Peyer's patch (tissue), 4 donors: ENCODE measurements around the gene LRRC8E. TPM values are rescaled to one million over a fixed set of nuclear protein-coding genes. Genes with fewer than 3 reads are reported as not detected.

Experiments used
- DNase-seq, 3 donors: peaks; one replicate each; pipeline ENCODE4 v3.0.0-alpha.2; 2017 to 2019
- H3K27ac ChIP-seq, 4 donors: fragments of 200-600 bp; sonication (generic); one replicate each; pipeline ENCODE4 v1.5.1; 2016 to 2019
- H3K27me3 ChIP-seq, 2 donors: fragments of 200-600 bp; sonication (generic); one replicate each; pipeline ENCODE4 v1.5.1; 2019
- H3K36me3 ChIP-seq, 3 donors: fragments of 200-600 bp; sonication (generic); one replicate each; pipeline ENCODE4 v1.5.1; 2016 to 2019
- H3K4me1 ChIP-seq, 4 donors: fragments of 200-600 bp; sonication (generic); one replicate each; pipeline ENCODE4 v1.5.1; 2016 to 2019
- H3K4me3 ChIP-seq, 4 donors: fragments of 200-600 bp; sonication (generic); 1 replicate in 3 of 4; 2 replicates in 1 of 4; pipeline ENCODE4 v1.5.1; 2016 to 2019; ENCODE audit warnings: mild to moderate bottlenecking in 1 of 4
- H3K9me3 ChIP-seq, 4 donors: fragments of 200-600 bp; sonication (generic); one replicate each; pipeline ENCODE4 v1.5.1; 2016 to 2019; ENCODE audit warnings: mild to moderate bottlenecking in 1 of 4
- CTCF ChIP-seq, 6 experiments: fragments of 450-650 bp in 4 of 6; fragments of 200-600 bp in 2 of 6; sonication (generic) in 1 of 6; IDR thresholded peaks; one replicate each; pipeline ENCODE4 v1.5.1; 2017 to 2019; ENCODE audit warnings: antibody characterized with exemption in 6 of 6, mild to moderate bottlenecking in 3 of 6, moderate library complexity in 1 of 6
- POLR2A ChIP-seq, 2 donors: fragments of 450-650 bp; IDR thresholded peaks; one replicate each; pipeline ENCODE4 v1.5.1; 2017; ENCODE audit warnings: antibody characterized with exemption in 2 of 2, mild to moderate bottlenecking in 2 of 2, moderate library complexity in 2 of 2
- total RNA-seq, 4 donors: library from RNA; depleted of rRNA; stranded (reverse); fragments of >200 nt; gene quantifications; one replicate each; pipeline ENCODE4 v1.1.0, GENCODE V29; 2016

The LRRC8E gene
- total RNA-seq, 4 donors from 2014 or later: 0.57 to 0.88 (median 0.80) TPM; not detected in 1

GRCh38 chr19:7905268-7905667 is 17.0 kb downstream of the LRRC8E start:
- no peak for TF ChIP-seq CTCF (IDR thresholded peaks at IDR 0.05)
- TF ChIP-seq POLR2A (IDR thresholded peaks at IDR 0.05): no peak
- no peaks in the 10 kb centered on the region for H3K27me3 ChIP-seq
- peak overlapping the region in 1 of 4 donors; percentile 83 for H3K4me3 ChIP-seq
- peaks cover 3 to 30% (median 15%) of the 10 kb centered on the region in 4 donors for H3K4me1 ChIP-seq
- no peaks in the 10 kb centered on the region for H3K9me3 ChIP-seq
- H3K36me3 ChIP-seq: peaks cover 0 to 35% (median 0%) of the 10 kb centered on the region in 3 donors
- DNase-seq: peak in 1 of 3 donors; percentile 45
- H3K27ac ChIP-seq: no peak overlapping the region

- peaks cover 3 to 30% (median 15%) of the 10 kb centered on the region in 4 donors for H3K4me1 ChIP-seq
- peaks cover 0 to 41% (median 0%) of the 10 kb centered on the region in 3 donors for H3K36me3 ChIP-seq
- no peak for DNase-seq
- H3K4me3 ChIP-seq: no peak overlapping the region
- H3K27me3 ChIP-seq: no peaks in the 10 kb centered on the region
- no peaks in the 10 kb centered on the region for H3K9me3 ChIP-seq
- H3K27ac ChIP-seq: no peak overlapping the region
- TF ChIP-seq CTCF (IDR thresholded peaks at IDR 0.05) (no peak), POLR2A (IDR thresholded peaks at IDR 0.05) (no peak)
Measured at GRCh38 chr19:7905859-7906258, 17.5 kb downstream of the LRRC8E start.

- TF ChIP-seq POLR2A (IDR thresholded peaks at IDR 0.05) (no peak), CTCF (IDR thresholded peaks at IDR 0.05) (no peak)
- Histone ChIP-seq H3K9me3 (no peaks in the 10 kb centered on the region), H3K4me1 (peaks cover 3 to 30% (median 15%) of the 10 kb centered on the region in 4 donors), H3K27me3 (no peaks in the 10 kb centered on the region), H3K36me3 (peaks cover 0 to 53% (median 0%) of the 10 kb centered on the region in 3 donors), H3K27ac (no peak overlapping the region), H3K4me3 (no peak overlapping the region)
- DNase-seq: no peak
Measured at GRCh38 chr19:7907122-7907521, 18.8 kb downstream of the LRRC8E start.

GRCh38 chr19:7907544-7907943 is 19.2 kb downstream of the LRRC8E start:
- Histone ChIP-seq H3K27me3 (no peaks in the 10 kb centered on the region), H3K27ac (no peak overlapping the region), H3K4me3 (no peak overlapping the region), H3K9me3 (no peaks in the 10 kb centered on the region), H3K4me1 (peaks cover 3 to 27% (median 15%) of the 10 kb centered on the region in 4 donors), H3K36me3 (peaks cover 0 to 58% (median 0%) of the 10 kb centered on the region in 3 donors)
- no peak for DNase-seq
- TF ChIP-seq POLR2A (IDR thresholded peaks at IDR 0.05) (no peak), CTCF (IDR thresholded peaks at IDR 0.05) (no peak)

- H3K9me3 ChIP-seq: no peaks in the 10 kb centered on the region
- DNase-seq: peak in 1 of 3 donors; percentile 41
- peaks cover 0 to 64% (median 0%) of the 10 kb centered on the region in 3 donors for H3K36me3 ChIP-seq
- H3K4me3 ChIP-seq: no peak overlapping the region
- H3K27me3 ChIP-seq: no peaks in the 10 kb centered on the region
- peaks cover 3 to 21% (median 11%) of the 10 kb centered on the region in 4 donors for H3K4me1 ChIP-seq
- TF ChIP-seq POLR2A (IDR thresholded peaks at IDR 0.05) (no peak), CTCF (IDR thresholded peaks at IDR 0.05) (no peak)
- no peak overlapping the region for H3K27ac ChIP-seq
Measured at GRCh38 chr19:7908078-7908699, 19.9 kb downstream of the LRRC8E start.
